IMR-90 (cell line): ENCODE measurements around the gene CPA4. TPM values are rescaled to one million over a fixed set of nuclear protein-coding genes. Genes with fewer than 3 reads are reported as not detected.

Source experiments
- ATAC-seq: fragments of 200-7000 bp; cut with Tn5 transposase; 2 replicates; pipeline ENCODE4 v1.9.1; 2020; ENCODE audit warnings: low read depth, mild to moderate bottlenecking, moderate library complexity
- BruUV-seq: library from RNA; stranded (reverse); fragments of 400-500 nt; replicated peaks from 2 replicates; lab custom pipeline; 2021; lab: Mats Ljungman, UMichigan
- CTCF ChIA-PET: fragments of 300-600 bp; formaldehyde crosslinking; extraction: SDS; loops from one replicate; lab custom pipeline; 2021; ENCODE audit warnings: antibody characterized with exemption; lab: Yijun Ruan, JAX
- POLR2A ChIA-PET: fragments of 300-600 bp; sonication (Branson Sonifier 250); formaldehyde crosslinking; loops from one replicate; lab custom pipeline; 2022; ENCODE audit warnings: antibody characterized with exemption; ENCODE audit not compliant: unreplicated experiment; lab: Charles Lee
- DNase-seq: peaks from one replicate; pipeline ENCODE4 v3.0.0; 2013
- H2AFZ ChIP-seq: replicated peaks from 2 replicates; pipeline ENCODE3; 2013; ENCODE audit warnings: low read length, mild to moderate bottlenecking; ENCODE audit not compliant: poor library complexity
- H2AK5ac ChIP-seq: 2 replicates; pipeline ENCODE4 v1.6.1; 2013; ENCODE audit warnings: low read depth, low read length, inconsistent platforms
- H2AK9ac ChIP-seq: replicated peaks from 2 replicates; pipeline ENCODE3; 2013; ENCODE audit warnings: mild to moderate bottlenecking, low read depth, low read length, moderate library complexity; ENCODE audit not compliant: poor library complexity
- H2BK120ac ChIP-seq: 2 replicates; pipeline ENCODE4 v1.6.1; 2013; ENCODE audit warnings: low read depth, low read length, inconsistent platforms
- H2BK15ac ChIP-seq: 3 replicates; pipeline ENCODE4 v1.6.1; 2013; ENCODE audit warnings: low read depth, low read length, inconsistent platforms
- H2BK20ac ChIP-seq: 2 replicates; pipeline ENCODE4 v1.6.1; 2013; ENCODE audit warnings: low read depth, mild to moderate bottlenecking, inconsistent platforms, low read length, moderate library complexity
- H2BK5ac ChIP-seq: 2 replicates; pipeline ENCODE4 v1.6.1; 2013; ENCODE audit warnings: mild to moderate bottlenecking, low read depth, low read length, inconsistent platforms; ENCODE audit not compliant: poor library complexity, severe bottlenecking
- H3K14ac ChIP-seq: replicated peaks from 2 replicates; pipeline ENCODE4 v1.6.1; 2013; ENCODE audit warnings: low read depth, low read length, inconsistent platforms
- H3K18ac ChIP-seq: 2 replicates; pipeline ENCODE4 v1.6.1; 2013; ENCODE audit warnings: low read depth, low read length, control low read depth
- H3K23ac ChIP-seq: 2 replicates; pipeline ENCODE4 v1.6.1; 2013; ENCODE audit warnings: low read depth, low read length, inconsistent platforms
- H3K27ac ChIP-seq: 2 replicates; pipeline ENCODE4 v1.5.1; 2013; ENCODE audit warnings: mild to moderate bottlenecking, control low read depth, low read length; ENCODE audit not compliant: insufficient read depth
- H3K27me3 ChIP-seq: 2 replicates; pipeline ENCODE4 v1.6.1; 2013; ENCODE audit warnings: low read length; ENCODE audit not compliant: control insufficient read depth, insufficient read depth
- H3K36me3 ChIP-seq: 2 replicates; pipeline ENCODE4 v1.6.1; 2013; ENCODE audit warnings: low read length, mixed read lengths; ENCODE audit not compliant: control insufficient read depth, insufficient read depth
- H3K4ac ChIP-seq: 2 replicates; pipeline ENCODE4 v1.6.1; 2013; ENCODE audit warnings: low read depth, low read length, inconsistent platforms
- H3K4me1 ChIP-seq: 2 replicates; pipeline ENCODE4 v1.6.1; 2013; ENCODE audit warnings: low read length, mixed read lengths; ENCODE audit not compliant: control insufficient read depth, insufficient read depth
- H3K4me2 ChIP-seq: 2 replicates; pipeline ENCODE4 v1.6.1; 2013; ENCODE audit warnings: low read depth, mild to moderate bottlenecking, control low read depth, low read length, moderate library complexity
- H3K4me3 ChIP-seq: 2 replicates; pipeline ENCODE4 v1.5.1; 2013; ENCODE audit warnings: low read depth, mild to moderate bottlenecking, control low read depth, low read length, moderate library complexity; ENCODE audit not compliant: insufficient read depth
- H3K56ac ChIP-seq: 2 replicates; pipeline ENCODE4 v1.6.1; 2013; ENCODE audit warnings: low read length, inconsistent platforms; ENCODE audit not compliant: insufficient read depth; ENCODE audit errors: extremely low read depth
- H3K79me1 ChIP-seq, 2 experiments: 2 replicates each; pipeline ENCODE4 v1.6.1; 2013; ENCODE audit warnings: low read length in 2 of 2, inconsistent platforms in 1 of 2, low read depth in 1 of 2
- H3K9ac ChIP-seq: 2 replicates; pipeline ENCODE4 v1.6.1; 2013; ENCODE audit warnings: low read depth, low read length, control low read depth
- H3K9me1 ChIP-seq: 2 replicates; pipeline ENCODE4 v1.6.1; 2013; ENCODE audit warnings: low read length, inconsistent platforms; ENCODE audit not compliant: insufficient read depth
- H3K9me3 ChIP-seq: 2 replicates; pipeline ENCODE4 v1.6.1; 2013; ENCODE audit warnings: low read length; ENCODE audit not compliant: control insufficient read depth, insufficient read depth
- H4K20me1 ChIP-seq: 2 replicates; pipeline ENCODE4 v1.6.1; 2013; ENCODE audit warnings: low read length, inconsistent platforms; ENCODE audit not compliant: insufficient read depth
- H4K5ac ChIP-seq: 2 replicates; pipeline ENCODE4 v1.6.1; 2013; ENCODE audit warnings: mild to moderate bottlenecking, low read depth, low read length, control low read depth
- H4K8ac ChIP-seq, 2 experiments: 2 replicates each; pipeline ENCODE4 v1.6.1; 2013; ENCODE audit warnings: low read depth in 2 of 2, low read length in 2 of 2, control low read depth in 1 of 2, inconsistent platforms in 1 of 2
- H4K91ac ChIP-seq: 2 replicates; pipeline ENCODE4 v1.6.1; 2013; ENCODE audit warnings: low read depth, low read length, inconsistent platforms; ENCODE audit not compliant: insufficient read depth
- BHLHE40 ChIP-seq: fragments of 150-350 bp; IDR thresholded peaks from 2 replicates; pipeline ENCODE4 v1.6.1; 2016; ENCODE audit warnings: mild to moderate bottlenecking, low read depth, low read length
- CEBPB ChIP-seq: IDR thresholded peaks from 2 replicates; pipeline ENCODE4 v1.6.1; 2012; ENCODE audit warnings: low read depth, low read length, improper control_type of control experiment
- CHD1 ChIP-seq: IDR thresholded peaks from 2 replicates; pipeline ENCODE4 v1.6.1; 2012; ENCODE audit warnings: low read depth, low read length, improper control_type of control experiment
- CTCF ChIP-seq: conservative IDR thresholded peaks from 2 replicates; pipeline ENCODE4 v1.5.1; 2012; ENCODE audit warnings: mild to moderate bottlenecking, low read depth, low read length, improper control_type of control experiment
- ELK1 ChIP-seq: fragments of 150-350 bp; IDR thresholded peaks from 2 replicates; pipeline ENCODE4 v1.6.1; 2016; ENCODE audit warnings: low read depth, mild to moderate bottlenecking, low read length, moderate library complexity, borderline replicate concordance
- FOS ChIP-seq: fragments of 150-350 bp; IDR thresholded peaks from 2 replicates; pipeline ENCODE4 v1.6.1; 2016; ENCODE audit warnings: low read depth, low read length
- MAFK ChIP-seq: IDR thresholded peaks from 2 replicates; pipeline ENCODE4 v1.6.1; 2012; ENCODE audit warnings: low read depth, low read length, improper control_type of control experiment
- MAZ ChIP-seq: IDR thresholded peaks from 2 replicates; pipeline ENCODE4 v1.6.1; 2012; ENCODE audit warnings: low read depth, mild to moderate bottlenecking, low read length, improper control_type of control experiment, moderate library complexity, borderline replicate concordance
- MXI1 ChIP-seq: IDR thresholded peaks from 2 replicates; pipeline ENCODE4 v1.6.1; 2012; ENCODE audit warnings: low read depth, mild to moderate bottlenecking, low read length, moderate library complexity, borderline replicate concordance
- NFE2L2 ChIP-seq: fragments of 150-350 bp; IDR thresholded peaks from 2 replicates; pipeline ENCODE4 v1.6.1; 2016; ENCODE audit warnings: low read depth, mild to moderate bottlenecking, low read length
- POLR2A ChIP-seq: IDR thresholded peaks from 2 replicates; pipeline ENCODE4 v1.6.1; 2012; ENCODE audit warnings: mild to moderate bottlenecking, low read depth, low read length
- RAD21 ChIP-seq: IDR thresholded peaks from 2 replicates; pipeline ENCODE4 v1.6.1; 2012; ENCODE audit warnings: low read length, improper control_type of control experiment
- RCOR1 ChIP-seq: IDR thresholded peaks from 2 replicates; pipeline ENCODE4 v1.6.1; 2012; ENCODE audit warnings: mild to moderate bottlenecking, low read length, improper control_type of control experiment; ENCODE audit not compliant: insufficient replicate concordance
- RFX5 ChIP-seq: IDR thresholded peaks from 2 replicates; pipeline ENCODE4 v1.8.0; 2012; ENCODE audit warnings: low read depth, mild to moderate bottlenecking, low read length, moderate library complexity
- SMC3 ChIP-seq: fragments of 150-350 bp; IDR thresholded peaks from 2 replicates; pipeline ENCODE4 v1.6.1; 2016; ENCODE audit warnings: low read depth, mild to moderate bottlenecking, antibody characterized with exemption, low read length, moderate library complexity
- USF2 ChIP-seq: fragments of 150-350 bp; IDR thresholded peaks from 2 replicates; pipeline ENCODE4 v1.6.1; 2017; ENCODE audit warnings: mild to moderate bottlenecking, antibody characterized with exemption, low read length, low read depth
- WGBS, 2 experiments: methylation state at CpG; one replicate each; pipeline versions ENCODE4 v1.1.5 to v1.1.7; 2013; ENCODE audit warnings: missing lambda C conversion rate in 2 of 2; ENCODE audit not compliant: insufficient read length in 1 of 2; ENCODE audit errors: extremely low coverage in 2 of 2; 5-methylcytosine and 5-hydroxymethylcytosine counted together
- dilution Hi-C: fragments of 300-500 bp; cut with HindIII; formaldehyde crosslinking; loops from one replicate; pipeline ENCODE4 v1.14.3; 2018; ENCODE audit warnings: low sequenced_read_pairs; ENCODE audit not compliant: unreplicated experiment
- in situ Hi-C: fragments of 300-500 bp; cut with MboI; formaldehyde crosslinking; loops from 3 replicates; pipeline ENCODE4 v1.14.3; 2019; ENCODE audit warnings: low sequenced_read_pairs, inconsistent platforms, mixed read lengths
- intact Hi-C: fragments of 100-400 bp; cut with micrococcal nuclease; formaldehyde crosslinking; loops from 2 replicates; pipeline ENCODE4 v1.10.0; 2022
- polyA plus RNA-seq, 3 experiments: library from polyadenylated mRNA; depleted of rRNA; stranded (reverse); fragments of >200 nt; gene quantifications; 2 replicates each; pipeline ENCODE4 v1.2.3, GENCODE V29; 2012; ENCODE audit warnings: low replicate concordance in 1 of 3
- total RNA-seq: library from RNA; depleted of rRNA; stranded (reverse); fragments of >200 nt; gene quantifications from 2 replicates; pipeline ENCODE4 v1.2.3, GENCODE V29; 2012

Gene CPA4
- total and polyA plus RNA-seq, 2 of the 4 experiments (the other 2 are of a cell fraction) = 316 to 365 TPM

- dilution Hi-C loops = no loop called here
Observed at GRCh38 chr7:130305433-130306042, 12.6 kb downstream of the CPA4 start.

More at GRCh38 chr7:130305433-130306042, 12.6 kb downstream of the CPA4 start:
- Histone ChIP-seq H4K5ac (no peak overlapping the region), H3K27ac (no peak overlapping the region), H4K91ac (no peak overlapping the region), H2AK9ac (no peak overlapping the region), H2BK20ac (no peak overlapping the region), H3K4me2 (no peak overlapping the region), H4K20me1 (no peaks in the 10 kb centered on the region), H3K14ac (no peak overlapping the region), H3K36me3 (peaks cover 2% of the 10 kb centered on the region), H2BK120ac (no peak overlapping the region), H3K4me3 (no peak overlapping the region), H2AK5ac (no peak overlapping the region), H2BK5ac (no peak overlapping the region), H3K9ac (no peak overlapping the region), H3K4me1 (peaks cover 2% of the 10 kb centered on the region), H2AFZ (no peak overlapping the region), H3K23ac (no peak overlapping the region), H3K9me3 (no peaks in the 10 kb centered on the region), H3K56ac (no peak overlapping the region), H3K27me3 (no peaks in the 10 kb centered on the region), H4K8ac (no peak overlapping the region), H3K4ac (no peak overlapping the region), H3K79me1 (no peaks in the 10 kb centered on the region), H3K9me1 (no peaks in the 10 kb centered on the region; the same call in 1 of the 2 replicates), H3K18ac (no peak overlapping the region), H2BK15ac (no peak overlapping the region)
- WGBS, 2 experiments = 92% methylated on average over 5 of the region's 21 CpGs; no CpG with 5 or more reads in 1 of the 2 experiments
- TF ChIP-seq POLR2A (no peak), MXI1 (no peak), FOS (no peak), ELK1 (no peak), MAZ (no peak), BHLHE40 (no peak), CHD1 (no peak), CTCF (no peak), USF2 (no peak), RFX5 (no peak), MAFK (no peak), NFE2L2 (no peak), SMC3 (no peak), RAD21 (no peak), CEBPB (no peak), RCOR1 (no peak)
- in situ Hi-C loops (no loop called here), intact Hi-C loops (no loop called here)
- ChIA-PET CTCF (interaction anchor here (1.3 kb wide), 1 partner anchor 11 kb away, joined by 4 read pairs; no protein-coding TSS in a partner anchor), POLR2A (no interaction called here)
- ATAC-seq (no peak), DNase-seq (no peak)
- no TSS peak for BruUV-seq
